IMR-90 (cell line): ENCODE measurements around the gene ADM. TPM values are rescaled to one million over a fixed set of nuclear protein-coding genes. Genes with fewer than 3 reads are reported as not detected.

Experiments
- ATAC-seq: fragments of 200-7000 bp; cut with Tn5 transposase; 2 replicates; pipeline ENCODE4 v1.9.1; 2020; ENCODE audit warnings: low read depth, mild to moderate bottlenecking, moderate library complexity
- BruUV-seq: library from RNA; stranded (reverse); fragments of 400-500 nt; replicated peaks from 2 replicates; lab custom pipeline; 2021; lab: Mats Ljungman, UMichigan
- CTCF ChIA-PET: fragments of 300-600 bp; formaldehyde crosslinking; extraction: SDS; loops from one replicate; lab custom pipeline; 2021; ENCODE audit warnings: antibody characterized with exemption; lab: Yijun Ruan, JAX
- POLR2A ChIA-PET: fragments of 300-600 bp; sonication (Branson Sonifier 250); formaldehyde crosslinking; loops from one replicate; lab custom pipeline; 2022; ENCODE audit warnings: antibody characterized with exemption; ENCODE audit not compliant: unreplicated experiment; lab: Charles Lee
- DNase-seq: peaks from one replicate; pipeline ENCODE4 v3.0.0; 2013
- H2AFZ ChIP-seq: replicated peaks from 2 replicates; pipeline ENCODE3; 2013; ENCODE audit warnings: low read length, mild to moderate bottlenecking; ENCODE audit not compliant: poor library complexity
- H2AK5ac ChIP-seq: 2 replicates; pipeline ENCODE4 v1.6.1; 2013; ENCODE audit warnings: low read depth, low read length, inconsistent platforms
- H2AK9ac ChIP-seq: replicated peaks from 2 replicates; pipeline ENCODE3; 2013; ENCODE audit warnings: mild to moderate bottlenecking, low read depth, low read length, moderate library complexity; ENCODE audit not compliant: poor library complexity
- H2BK120ac ChIP-seq: 2 replicates; pipeline ENCODE4 v1.6.1; 2013; ENCODE audit warnings: low read depth, low read length, inconsistent platforms
- H2BK15ac ChIP-seq: 3 replicates; pipeline ENCODE4 v1.6.1; 2013; ENCODE audit warnings: low read depth, low read length, inconsistent platforms
- H2BK20ac ChIP-seq: 2 replicates; pipeline ENCODE4 v1.6.1; 2013; ENCODE audit warnings: low read depth, mild to moderate bottlenecking, inconsistent platforms, low read length, moderate library complexity
- H2BK5ac ChIP-seq: 2 replicates; pipeline ENCODE4 v1.6.1; 2013; ENCODE audit warnings: mild to moderate bottlenecking, low read depth, low read length, inconsistent platforms; ENCODE audit not compliant: poor library complexity, severe bottlenecking
- H3K14ac ChIP-seq: replicated peaks from 2 replicates; pipeline ENCODE4 v1.6.1; 2013; ENCODE audit warnings: low read depth, low read length, inconsistent platforms
- H3K18ac ChIP-seq: 2 replicates; pipeline ENCODE4 v1.6.1; 2013; ENCODE audit warnings: low read depth, low read length, control low read depth
- H3K23ac ChIP-seq: 2 replicates; pipeline ENCODE4 v1.6.1; 2013; ENCODE audit warnings: low read depth, low read length, inconsistent platforms
- H3K27ac ChIP-seq: 2 replicates; pipeline ENCODE4 v1.5.1; 2013; ENCODE audit warnings: mild to moderate bottlenecking, control low read depth, low read length; ENCODE audit not compliant: insufficient read depth
- H3K27me3 ChIP-seq: 2 replicates; pipeline ENCODE4 v1.6.1; 2013; ENCODE audit warnings: low read length; ENCODE audit not compliant: control insufficient read depth, insufficient read depth
- H3K36me3 ChIP-seq: 2 replicates; pipeline ENCODE4 v1.6.1; 2013; ENCODE audit warnings: low read length, mixed read lengths; ENCODE audit not compliant: control insufficient read depth, insufficient read depth
- H3K4ac ChIP-seq: 2 replicates; pipeline ENCODE4 v1.6.1; 2013; ENCODE audit warnings: low read depth, low read length, inconsistent platforms
- H3K4me1 ChIP-seq: 2 replicates; pipeline ENCODE4 v1.6.1; 2013; ENCODE audit warnings: low read length, mixed read lengths; ENCODE audit not compliant: control insufficient read depth, insufficient read depth
- H3K4me2 ChIP-seq: 2 replicates; pipeline ENCODE4 v1.6.1; 2013; ENCODE audit warnings: low read depth, mild to moderate bottlenecking, control low read depth, low read length, moderate library complexity
- H3K4me3 ChIP-seq: 2 replicates; pipeline ENCODE4 v1.5.1; 2013; ENCODE audit warnings: low read depth, mild to moderate bottlenecking, control low read depth, low read length, moderate library complexity; ENCODE audit not compliant: insufficient read depth
- H3K56ac ChIP-seq: 2 replicates; pipeline ENCODE4 v1.6.1; 2013; ENCODE audit warnings: low read length, inconsistent platforms; ENCODE audit not compliant: insufficient read depth; ENCODE audit errors: extremely low read depth
- H3K79me1 ChIP-seq, 2 experiments: 2 replicates each; pipeline ENCODE4 v1.6.1; 2013; ENCODE audit warnings: low read length in 2 of 2, inconsistent platforms in 1 of 2, low read depth in 1 of 2
- H3K9ac ChIP-seq: 2 replicates; pipeline ENCODE4 v1.6.1; 2013; ENCODE audit warnings: low read depth, low read length, control low read depth
- H3K9me1 ChIP-seq: 2 replicates; pipeline ENCODE4 v1.6.1; 2013; ENCODE audit warnings: low read length, inconsistent platforms; ENCODE audit not compliant: insufficient read depth
- H3K9me3 ChIP-seq: 2 replicates; pipeline ENCODE4 v1.6.1; 2013; ENCODE audit warnings: low read length; ENCODE audit not compliant: control insufficient read depth, insufficient read depth
- H4K20me1 ChIP-seq: 2 replicates; pipeline ENCODE4 v1.6.1; 2013; ENCODE audit warnings: low read length, inconsistent platforms; ENCODE audit not compliant: insufficient read depth
- H4K5ac ChIP-seq: 2 replicates; pipeline ENCODE4 v1.6.1; 2013; ENCODE audit warnings: mild to moderate bottlenecking, low read depth, low read length, control low read depth
- H4K8ac ChIP-seq, 2 experiments: 2 replicates each; pipeline ENCODE4 v1.6.1; 2013; ENCODE audit warnings: low read depth in 2 of 2, low read length in 2 of 2, control low read depth in 1 of 2, inconsistent platforms in 1 of 2
- H4K91ac ChIP-seq: 2 replicates; pipeline ENCODE4 v1.6.1; 2013; ENCODE audit warnings: low read depth, low read length, inconsistent platforms; ENCODE audit not compliant: insufficient read depth
- BHLHE40 ChIP-seq: fragments of 150-350 bp; IDR thresholded peaks from 2 replicates; pipeline ENCODE4 v1.6.1; 2016; ENCODE audit warnings: mild to moderate bottlenecking, low read depth, low read length
- CHD1 ChIP-seq: IDR thresholded peaks from 2 replicates; pipeline ENCODE4 v1.6.1; 2012; ENCODE audit warnings: low read depth, low read length, improper control_type of control experiment
- MAFK ChIP-seq: IDR thresholded peaks from 2 replicates; pipeline ENCODE4 v1.6.1; 2012; ENCODE audit warnings: low read depth, low read length, improper control_type of control experiment
- MAZ ChIP-seq: IDR thresholded peaks from 2 replicates; pipeline ENCODE4 v1.6.1; 2012; ENCODE audit warnings: low read depth, mild to moderate bottlenecking, low read length, improper control_type of control experiment, moderate library complexity, borderline replicate concordance
- MXI1 ChIP-seq: IDR thresholded peaks from 2 replicates; pipeline ENCODE4 v1.6.1; 2012; ENCODE audit warnings: low read depth, mild to moderate bottlenecking, low read length, moderate library complexity, borderline replicate concordance
- NFE2L2 ChIP-seq: fragments of 150-350 bp; IDR thresholded peaks from 2 replicates; pipeline ENCODE4 v1.6.1; 2016; ENCODE audit warnings: low read depth, mild to moderate bottlenecking, low read length
- POLR2A ChIP-seq: IDR thresholded peaks from 2 replicates; pipeline ENCODE4 v1.6.1; 2012; ENCODE audit warnings: mild to moderate bottlenecking, low read depth, low read length
- RAD21 ChIP-seq: IDR thresholded peaks from 2 replicates; pipeline ENCODE4 v1.6.1; 2012; ENCODE audit warnings: low read length, improper control_type of control experiment
- RCOR1 ChIP-seq: IDR thresholded peaks from 2 replicates; pipeline ENCODE4 v1.6.1; 2012; ENCODE audit warnings: mild to moderate bottlenecking, low read length, improper control_type of control experiment; ENCODE audit not compliant: insufficient replicate concordance
- SMC3 ChIP-seq: fragments of 150-350 bp; IDR thresholded peaks from 2 replicates; pipeline ENCODE4 v1.6.1; 2016; ENCODE audit warnings: low read depth, mild to moderate bottlenecking, antibody characterized with exemption, low read length, moderate library complexity
- WGBS, 2 experiments: methylation state at CpG; one replicate each; pipeline versions ENCODE4 v1.1.5 to v1.1.7; 2013; ENCODE audit warnings: missing lambda C conversion rate in 2 of 2; ENCODE audit not compliant: insufficient read length in 1 of 2; ENCODE audit errors: extremely low coverage in 2 of 2; 5-methylcytosine and 5-hydroxymethylcytosine counted together
- dilution Hi-C: fragments of 300-500 bp; cut with HindIII; formaldehyde crosslinking; loops from one replicate; pipeline ENCODE4 v1.14.3; 2018; ENCODE audit warnings: low sequenced_read_pairs; ENCODE audit not compliant: unreplicated experiment
- in situ Hi-C: fragments of 300-500 bp; cut with MboI; formaldehyde crosslinking; loops from 3 replicates; pipeline ENCODE4 v1.14.3; 2019; ENCODE audit warnings: low sequenced_read_pairs, inconsistent platforms, mixed read lengths
- intact Hi-C: fragments of 100-400 bp; cut with micrococcal nuclease; formaldehyde crosslinking; loops from 2 replicates; pipeline ENCODE4 v1.10.0; 2022
- polyA plus RNA-seq, 3 experiments: library from polyadenylated mRNA; depleted of rRNA; stranded (reverse); fragments of >200 nt; gene quantifications; 2 replicates each; pipeline ENCODE4 v1.2.3, GENCODE V29; 2012; ENCODE audit warnings: low replicate concordance in 1 of 3
- total RNA-seq: library from RNA; depleted of rRNA; stranded (reverse); fragments of >200 nt; gene quantifications from 2 replicates; pipeline ENCODE4 v1.2.3, GENCODE V29; 2012
- TF ChIP-seq, protein P1 (sequence below): conservative IDR thresholded peaks from 2 replicates; pipeline ENCODE4 v1.5.1; 2012; ENCODE audit warnings: mild to moderate bottlenecking, low read depth, low read length, improper control_type of control experiment
- TF ChIP-seq, protein P2 (sequence below): fragments of 150-350 bp; IDR thresholded peaks from 2 replicates; pipeline ENCODE4 v1.6.1; 2017; ENCODE audit warnings: mild to moderate bottlenecking, antibody characterized with exemption, low read length, low read depth
- TF ChIP-seq, protein P3 (sequence below): fragments of 150-350 bp; IDR thresholded peaks from 2 replicates; pipeline ENCODE4 v1.6.1; 2016; ENCODE audit warnings: low read depth, mild to moderate bottlenecking, low read length, moderate library complexity, borderline replicate concordance

The ADM gene
- total and polyA plus RNA-seq, 2 of the 4 experiments (the other 2 are of a cell fraction), result 357 to 559 TPM

DNA sequence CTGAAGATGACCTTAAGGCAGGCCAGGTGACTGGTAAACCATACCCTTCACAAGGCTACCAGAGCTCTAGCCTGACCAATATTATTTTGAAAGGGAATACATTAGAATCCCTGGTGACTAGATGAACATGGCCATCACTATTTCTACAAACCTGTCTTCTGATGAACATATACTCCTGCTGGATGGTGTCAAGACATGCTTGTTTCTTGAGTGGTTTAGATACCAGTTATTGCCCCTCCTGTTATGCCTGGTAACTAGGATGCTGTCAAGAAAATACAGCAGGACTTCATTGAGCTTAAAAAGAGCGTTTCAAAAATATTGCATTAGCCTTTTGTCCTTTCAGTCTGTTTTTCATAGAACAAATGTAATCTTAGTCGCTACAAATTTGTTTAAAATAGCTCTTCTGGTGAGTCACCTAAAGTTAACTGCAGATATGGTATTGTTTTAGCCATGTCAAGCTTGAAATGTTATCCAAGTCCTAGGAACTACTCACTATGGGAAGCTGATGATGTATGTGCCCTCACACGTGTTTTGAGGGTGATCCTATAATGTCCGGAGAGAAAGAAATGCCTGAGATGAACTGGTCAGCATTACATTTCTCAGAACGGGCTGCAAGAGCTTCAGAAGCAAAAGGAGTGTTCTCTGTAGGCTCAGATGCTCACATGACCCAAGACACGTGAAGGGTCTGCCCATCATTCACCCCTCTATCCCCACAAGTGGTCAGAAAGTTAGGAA lies 20.6 kb downstream of the ADM start:
- H3K36me3 ChIP-seq, result no peaks in the 10 kb centered on the region
- H2BK120ac ChIP-seq, result peak overlapping the region; percentile 95
- H3K4me1 ChIP-seq, result peaks cover 52% of the 10 kb centered on the region
- H3K79me1 ChIP-seq, result peaks cover 0 to 14% of the 10 kb centered on the region in 2 experiments; a peak in 2 of 4 replicates
- peak overlapping the region; percentile 82 for H4K91ac ChIP-seq
- intact Hi-C loops (loop anchor here (5.0 to 10.0 kb wide), 2 partner anchors 42 to 199 kb away; no protein-coding TSS in a partner anchor), dilution Hi-C loops (no loop called here), in situ Hi-C loops (no loop called here)
- DNase-seq (peak; percentile 99), ATAC-seq (peak; percentile 64)
- peak overlapping the region; percentile 80 for H3K14ac ChIP-seq
- H3K4me2 ChIP-seq, result peak overlapping the region; percentile 85
- peak overlapping the region; percentile 97 for H2BK15ac ChIP-seq
- H3K56ac ChIP-seq, result peak overlapping the region; percentile 79
- H4K20me1 ChIP-seq, result no peaks in the 10 kb centered on the region
- peak overlapping the region; percentile 84 for H4K5ac ChIP-seq
- ChIA-PET CTCF (interaction anchor here (0.7 to 2.2 kb wide), 4 partner anchors 25 to 80 kb away, joined by 3 to 13 read pairs (median 3); no protein-coding TSS in a partner anchor), POLR2A (interaction anchor here (0.7 to 0.9 kb wide), 2 partner anchors 15 to 17 kb away, joined by 3 read pairs; no protein-coding TSS in a partner anchor)
- WGBS, 2 experiments, result 0% methylated on average over 1 of the region's 6 CpGs; no CpG with 5 or more reads in 1 of the 2 experiments
- H3K9me1 ChIP-seq, result peaks cover 32% of the 10 kb centered on the region
- H3K9ac ChIP-seq, result peak overlapping the region; percentile 35
- H3K18ac ChIP-seq, result peak overlapping the region; percentile 96
- H2AK9ac ChIP-seq, result peak overlapping the region; percentile 63
- peak overlapping the region; percentile 84 for H3K4ac ChIP-seq
- BruUV-seq, result no TSS peak
- peak overlapping the region; percentile 98 for H2BK5ac ChIP-seq
- H2AFZ ChIP-seq, result no peak overlapping the region
- peak overlapping the region; percentile 91 for H3K27ac ChIP-seq
- H2AK5ac ChIP-seq, result peak overlapping the region; percentile 94
- peak overlapping the region; percentile 88 for H3K23ac ChIP-seq
- no peaks in the 10 kb centered on the region for H3K9me3 ChIP-seq
- no peak overlapping the region for H3K4me3 ChIP-seq
- peak overlapping the region; percentile 97 for H2BK20ac ChIP-seq
- H4K8ac ChIP-seq, result peak overlapping the region; percentile 26 to 82
- no peaks in the 10 kb centered on the region for H3K27me3 ChIP-seq
- TF ChIP-seq POLR2A (0 out of 2 replicates have a peak, but pooled peaks have one; percentile 32), CHD1 (0 out of 2 replicates have a peak, but pooled peaks have one; percentile 68), RAD21 (no peak), SMC3 (peak; percentile 1; the same call in 1 of the 2 replicates), MAZ (no peak), BHLHE40 (peak; percentile 91), NFE2L2 (peak; percentile 14; the same call in 1 of the 2 replicates), RCOR1 (no peak), MAFK (no peak; the same call in 1 of the 2 replicates), MXI1 (peak; percentile 78)
- TF ChIP-seq, protein P1, sequence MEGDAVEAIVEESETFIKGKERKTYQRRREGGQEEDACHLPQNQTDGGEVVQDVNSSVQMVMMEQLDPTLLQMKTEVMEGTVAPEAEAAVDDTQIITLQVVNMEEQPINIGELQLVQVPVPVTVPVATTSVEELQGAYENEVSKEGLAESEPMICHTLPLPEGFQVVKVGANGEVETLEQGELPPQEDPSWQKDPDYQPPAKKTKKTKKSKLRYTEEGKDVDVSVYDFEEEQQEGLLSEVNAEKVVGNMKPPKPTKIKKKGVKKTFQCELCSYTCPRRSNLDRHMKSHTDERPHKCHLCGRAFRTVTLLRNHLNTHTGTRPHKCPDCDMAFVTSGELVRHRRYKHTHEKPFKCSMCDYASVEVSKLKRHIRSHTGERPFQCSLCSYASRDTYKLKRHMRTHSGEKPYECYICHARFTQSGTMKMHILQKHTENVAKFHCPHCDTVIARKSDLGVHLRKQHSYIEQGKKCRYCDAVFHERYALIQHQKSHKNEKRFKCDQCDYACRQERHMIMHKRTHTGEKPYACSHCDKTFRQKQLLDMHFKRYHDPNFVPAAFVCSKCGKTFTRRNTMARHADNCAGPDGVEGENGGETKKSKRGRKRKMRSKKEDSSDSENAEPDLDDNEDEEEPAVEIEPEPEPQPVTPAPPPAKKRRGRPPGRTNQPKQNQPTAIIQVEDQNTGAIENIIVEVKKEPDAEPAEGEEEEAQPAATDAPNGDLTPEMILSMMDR, result no peak
- TF ChIP-seq, protein P2, sequence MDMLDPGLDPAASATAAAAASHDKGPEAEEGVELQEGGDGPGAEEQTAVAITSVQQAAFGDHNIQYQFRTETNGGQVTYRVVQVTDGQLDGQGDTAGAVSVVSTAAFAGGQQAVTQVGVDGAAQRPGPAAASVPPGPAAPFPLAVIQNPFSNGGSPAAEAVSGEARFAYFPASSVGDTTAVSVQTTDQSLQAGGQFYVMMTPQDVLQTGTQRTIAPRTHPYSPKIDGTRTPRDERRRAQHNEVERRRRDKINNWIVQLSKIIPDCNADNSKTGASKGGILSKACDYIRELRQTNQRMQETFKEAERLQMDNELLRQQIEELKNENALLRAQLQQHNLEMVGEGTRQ, result peak; percentile 94
- TF ChIP-seq, protein P3, sequence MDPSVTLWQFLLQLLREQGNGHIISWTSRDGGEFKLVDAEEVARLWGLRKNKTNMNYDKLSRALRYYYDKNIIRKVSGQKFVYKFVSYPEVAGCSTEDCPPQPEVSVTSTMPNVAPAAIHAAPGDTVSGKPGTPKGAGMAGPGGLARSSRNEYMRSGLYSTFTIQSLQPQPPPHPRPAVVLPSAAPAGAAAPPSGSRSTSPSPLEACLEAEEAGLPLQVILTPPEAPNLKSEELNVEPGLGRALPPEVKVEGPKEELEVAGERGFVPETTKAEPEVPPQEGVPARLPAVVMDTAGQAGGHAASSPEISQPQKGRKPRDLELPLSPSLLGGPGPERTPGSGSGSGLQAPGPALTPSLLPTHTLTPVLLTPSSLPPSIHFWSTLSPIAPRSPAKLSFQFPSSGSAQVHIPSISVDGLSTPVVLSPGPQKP, result no peak
